Stimulated activated CD8-positive, alpha-beta memory T cell treated with anti-CD3 and anti-CD28 coated beads, Interleukin-2, amount 100 ng/mL, for 1 hour (primary cell): ENCODE results near the gene SH2D3C.
"Not testable (repeated sequence)": the region's sequence is repeated elsewhere in the genome, so short reads cannot be mapped to it uniquely, and the experiment has no call there.

Source experiments
- DNase-seq, 2 donors: peaks; one replicate each; pipeline ENCODE4 v3.0.0-alpha.2; 2020; ENCODE audit warnings: low read depth in 2 of 2

The SH2D3C gene

GRCh38 chr9:127783111-127784008, 4.9 kb upstream of the SH2D3C start:
- peak; percentile 54 for DNase-seq

- no peak for DNase-seq
Observed at GRCh38 chr9:127781806-127782205, 3.3 kb upstream of the SH2D3C start.

GRCh38 chr9:127780909-127781308, 2.4 kb upstream of the SH2D3C start:
- not testable (repeated sequence) for DNase-seq

DNA sequence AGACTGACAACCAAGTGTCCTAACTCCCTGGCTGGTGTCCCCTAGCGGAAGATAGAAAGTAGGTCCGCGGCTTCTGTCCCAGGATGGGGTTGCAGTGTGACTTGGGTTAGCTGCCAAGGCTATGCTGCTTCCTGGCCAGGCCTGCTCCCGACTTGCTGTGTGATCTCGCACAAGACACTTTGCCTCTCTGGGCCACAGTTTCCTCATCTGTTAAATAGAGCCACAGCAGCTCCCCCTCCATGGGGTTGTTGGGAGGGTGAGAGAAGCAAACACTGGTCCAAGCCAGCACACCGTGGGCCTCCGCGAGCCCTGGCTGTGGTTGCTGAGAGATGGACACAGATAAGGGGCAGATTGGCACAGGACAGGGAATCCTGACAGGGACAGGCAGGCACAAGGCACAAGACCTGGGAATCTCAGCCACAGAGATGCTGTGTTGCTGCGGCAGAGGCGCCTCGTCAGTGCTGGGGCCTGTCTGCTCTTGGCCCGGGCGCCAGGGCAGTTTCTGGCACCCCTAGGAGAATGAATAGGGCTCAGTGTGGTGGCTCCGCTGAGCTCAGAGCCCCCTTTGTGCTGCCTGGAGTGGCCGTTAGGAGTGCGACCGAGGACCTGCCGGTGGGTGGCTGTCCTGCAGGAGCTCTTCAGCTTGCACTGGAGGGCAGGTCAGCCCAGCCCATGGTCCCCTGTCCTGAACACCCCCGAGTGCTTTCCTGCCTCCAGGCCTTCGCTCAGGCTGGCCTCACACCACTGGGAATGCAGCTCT, 1.8 kb upstream of the SH2D3C start:
- no peak for DNase-seq

DNA sequence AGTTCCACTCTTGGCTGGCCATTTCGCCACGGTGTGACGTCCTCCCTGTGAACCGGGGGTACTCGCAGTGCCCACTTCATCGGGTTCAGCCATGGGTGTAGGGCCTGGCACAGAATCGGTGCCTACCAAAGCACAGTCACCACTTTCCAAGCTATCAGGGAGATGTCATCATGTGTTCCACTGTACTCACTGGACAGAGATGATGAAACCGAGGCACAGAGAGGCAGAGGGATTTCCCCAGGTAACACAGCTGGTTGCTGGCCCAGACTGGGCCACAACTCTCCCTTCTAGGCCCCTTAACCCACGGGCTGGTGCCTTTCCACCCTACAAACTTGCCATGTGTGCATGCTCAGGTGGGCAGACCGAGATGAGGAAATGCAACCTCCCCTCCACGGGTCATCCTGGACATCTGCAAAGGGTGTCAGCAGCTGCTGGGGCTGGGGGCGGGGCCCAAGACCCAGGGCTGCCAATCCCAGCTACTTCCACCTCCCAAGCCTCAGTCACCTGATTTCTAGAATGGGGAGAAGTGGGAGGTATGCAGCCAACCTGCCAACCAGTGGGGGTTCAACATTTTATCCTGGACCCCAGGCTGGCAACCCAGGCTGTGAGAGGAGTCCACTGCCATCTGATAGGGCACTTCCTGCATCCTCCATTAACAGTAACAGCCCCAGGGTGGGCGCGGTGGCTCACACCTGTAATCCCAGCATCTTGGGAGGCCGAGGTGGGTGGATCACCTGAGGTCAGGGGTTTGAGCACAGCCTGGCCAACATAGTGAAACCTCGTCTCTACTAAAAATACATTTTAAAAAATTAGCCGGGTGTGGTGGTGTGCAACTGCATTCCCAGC, 893 bp upstream of the SH2D3C start:
- peak in 1 of 2 donors; percentile 33 for DNase-seq

GRCh38 chr9:127777368-127777980, 992 bp downstream of the SH2D3C start:
- DNase-seq = no peak

GRCh38 chr9:127776924-127777289, 1.6 kb downstream of the SH2D3C start:
- DNase-seq = no peak

GRCh38 chr9:127776195-127776923, 2.1 kb downstream of the SH2D3C start:
- peak; percentile 48 to 64 for DNase-seq

- no peak for DNase-seq
Observed at GRCh38 chr9:127773981-127774380, 4.5 kb downstream of the SH2D3C start.

DNA sequence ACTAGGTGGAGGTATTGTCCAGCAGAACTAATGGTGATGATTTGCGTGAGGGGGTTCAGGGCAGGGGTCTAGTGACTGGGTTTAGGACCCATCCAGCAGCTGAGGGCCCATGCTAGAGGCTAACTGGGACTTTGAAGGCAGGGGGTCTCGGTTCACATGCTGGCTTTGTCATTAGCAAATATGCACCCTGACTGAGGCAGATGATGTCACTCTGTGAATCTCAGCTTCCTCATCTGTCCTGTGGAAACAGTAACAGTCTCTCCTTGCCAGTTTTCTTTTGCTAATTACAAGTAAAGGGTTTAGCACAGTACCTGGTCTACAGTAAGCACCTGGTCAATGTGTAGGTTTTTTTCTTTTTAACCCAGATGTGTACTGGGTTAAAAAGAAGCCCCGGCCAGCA, 5.2 kb downstream of the SH2D3C start:
- DNase-seq = no peak

DNA sequence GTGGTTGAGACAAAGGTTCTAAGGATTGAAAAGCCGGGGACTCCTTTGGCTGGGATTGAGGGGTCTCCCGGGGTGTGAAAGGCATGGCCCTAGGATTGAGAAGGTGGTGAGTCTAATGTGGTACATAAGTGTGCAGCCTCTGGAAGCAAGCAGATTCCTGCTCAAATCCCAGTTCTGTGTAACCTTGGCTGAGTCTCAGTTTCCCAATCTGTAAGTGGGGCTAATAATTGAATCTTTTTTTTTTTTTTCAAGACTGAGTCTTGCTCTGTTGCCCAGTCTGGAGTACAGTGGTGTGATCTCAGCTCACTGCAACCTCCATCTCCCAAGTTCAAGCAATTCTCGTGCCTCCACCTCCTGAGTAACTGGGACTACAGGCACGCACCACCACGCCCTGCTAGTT, 5.9 kb downstream of the SH2D3C start:
- DNase-seq = no peak

DNA sequence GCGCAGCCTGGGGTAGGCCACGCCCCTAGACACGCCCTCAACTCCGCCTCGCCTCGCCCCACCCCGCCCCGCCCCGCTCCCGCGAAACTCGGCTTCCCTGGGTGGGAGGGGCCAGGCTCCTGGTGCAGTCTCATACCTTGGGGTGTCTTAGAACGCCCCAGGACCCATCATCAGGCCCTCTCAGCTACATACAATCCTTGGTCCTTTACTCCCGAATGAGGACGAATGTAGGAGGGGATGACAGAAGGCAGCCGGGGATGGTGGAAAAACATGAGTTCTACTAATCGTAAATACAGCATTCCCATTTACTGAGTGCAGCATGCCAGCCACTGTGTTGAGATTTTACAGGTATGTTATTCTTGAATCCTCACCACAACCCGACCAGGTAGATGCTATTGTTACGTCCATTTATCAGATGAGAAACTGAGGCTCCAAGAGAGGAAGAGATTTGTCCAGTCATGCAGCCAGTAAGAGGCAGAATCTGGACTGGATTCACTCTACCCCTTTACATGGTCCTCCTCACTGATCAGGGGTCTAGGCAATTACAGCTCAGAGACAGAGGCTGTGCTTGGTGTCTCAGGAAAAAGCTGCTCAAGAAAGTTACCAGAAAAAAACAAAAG, 6.8 kb downstream of the SH2D3C start:
- no peak for DNase-seq

- peak; percentile 87 to 94 for DNase-seq
Observed at GRCh38 chr9:127770905-127771569, 7.4 kb downstream of the SH2D3C start.

- no peak for DNase-seq
Observed at GRCh38 chr9:127770583-127770904, 7.9 kb downstream of the SH2D3C start.

DNA sequence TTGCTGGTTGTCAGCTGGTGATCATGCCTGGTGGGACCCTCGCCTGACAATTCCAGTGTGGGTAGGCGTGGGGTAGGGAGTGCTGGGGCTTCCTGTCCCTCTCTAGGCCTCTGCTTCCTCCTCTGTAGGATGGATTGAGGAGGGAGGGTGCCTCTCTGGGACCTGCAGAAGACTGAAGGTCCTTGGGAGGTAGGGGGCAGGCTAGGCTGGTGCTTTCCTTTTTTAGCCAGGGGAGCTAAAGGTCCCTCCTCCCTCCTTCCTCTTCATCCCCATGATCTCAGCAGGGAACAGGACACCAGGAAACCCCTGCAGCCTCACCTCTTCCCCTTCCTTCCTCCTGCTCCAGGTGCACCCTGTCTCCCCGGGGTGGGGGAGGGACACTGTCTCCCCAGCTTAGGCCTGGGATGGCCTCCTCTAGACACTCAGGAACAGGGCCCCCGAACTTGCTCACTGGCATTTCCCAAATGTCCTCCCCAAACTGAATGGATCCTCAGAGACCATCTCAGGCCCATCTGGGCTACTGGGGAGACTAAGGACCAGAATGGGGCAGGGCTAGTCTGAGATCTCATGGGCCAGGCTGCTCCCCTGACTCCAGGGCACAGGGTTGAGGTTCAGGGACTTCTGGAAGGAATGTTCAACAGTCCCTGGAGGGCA, 8.4 kb downstream of the SH2D3C start:
- no peak for DNase-seq

DNA sequence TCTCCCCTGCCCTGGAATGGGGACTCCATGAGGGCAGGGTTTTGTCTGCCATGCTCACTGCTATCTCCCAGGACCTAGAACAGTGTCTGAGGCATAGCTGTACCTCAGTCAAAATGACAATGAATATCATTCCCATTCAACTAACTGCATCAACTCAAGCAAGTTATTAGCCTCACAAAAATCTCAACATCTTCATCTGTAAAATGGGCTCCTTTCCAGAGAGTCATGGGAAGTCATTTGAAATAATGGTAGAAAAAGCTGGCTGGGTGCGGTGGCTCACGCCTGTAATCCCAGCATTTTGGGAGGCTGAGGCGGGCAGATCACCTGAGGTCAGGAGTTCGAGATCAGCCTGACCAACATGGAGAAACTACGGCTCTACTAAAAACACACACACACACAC, 9.4 kb downstream of the SH2D3C start:
- DNase-seq = no peak

DNA sequence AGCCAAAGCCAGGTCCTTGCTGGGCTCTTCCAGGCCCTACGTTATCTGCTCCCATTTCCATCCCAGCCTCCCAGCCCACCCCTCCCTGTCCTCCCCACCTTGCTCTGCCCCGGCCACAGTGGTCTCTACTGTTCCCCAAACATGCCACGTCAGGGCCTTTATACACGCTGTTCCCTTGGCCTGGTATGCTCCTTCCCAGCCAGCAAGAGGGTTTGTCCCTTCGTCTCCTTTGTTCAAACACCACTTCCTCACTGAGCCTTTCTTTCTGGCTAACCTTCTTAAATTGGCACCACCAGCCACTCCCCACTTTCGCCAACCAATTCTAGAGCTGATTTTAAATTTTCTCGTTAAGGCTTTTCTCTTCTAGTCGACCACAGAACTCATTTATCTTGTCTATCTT, 9.8 kb downstream of the SH2D3C start:
- DNase-seq = no peak

DNA sequence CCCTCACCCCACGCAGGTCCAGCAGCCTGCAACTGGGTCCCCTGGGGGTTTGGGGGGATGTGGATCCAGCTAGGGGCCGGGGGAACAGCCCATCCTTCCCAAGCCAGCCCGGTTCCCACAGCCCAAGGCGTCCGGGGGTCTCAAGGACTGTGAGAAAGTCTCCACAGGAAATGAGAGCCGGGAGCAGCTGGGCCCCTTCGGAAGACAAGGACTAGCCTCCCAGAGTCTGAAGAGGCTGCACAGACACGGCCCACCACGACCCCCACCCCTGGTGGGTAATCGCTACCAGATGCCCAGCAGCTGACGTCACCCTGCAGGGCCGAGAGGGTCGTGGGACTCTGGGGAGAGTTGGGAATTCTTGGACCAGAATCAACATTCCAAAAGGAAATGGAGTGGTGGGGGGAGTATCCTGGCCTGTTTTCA, 10.5 kb downstream of the SH2D3C start:
- DNase-seq = no peak

- no peak for DNase-seq
Observed at GRCh38 chr9:127767410-127767809, 11.1 kb downstream of the SH2D3C start.

- no peak for DNase-seq
Observed at GRCh38 chr9:127765418-127765817, 13.0 kb downstream of the SH2D3C start.
